ENCODE results near the gene ERVW-1.

The ERVW-1 gene

DNA sequence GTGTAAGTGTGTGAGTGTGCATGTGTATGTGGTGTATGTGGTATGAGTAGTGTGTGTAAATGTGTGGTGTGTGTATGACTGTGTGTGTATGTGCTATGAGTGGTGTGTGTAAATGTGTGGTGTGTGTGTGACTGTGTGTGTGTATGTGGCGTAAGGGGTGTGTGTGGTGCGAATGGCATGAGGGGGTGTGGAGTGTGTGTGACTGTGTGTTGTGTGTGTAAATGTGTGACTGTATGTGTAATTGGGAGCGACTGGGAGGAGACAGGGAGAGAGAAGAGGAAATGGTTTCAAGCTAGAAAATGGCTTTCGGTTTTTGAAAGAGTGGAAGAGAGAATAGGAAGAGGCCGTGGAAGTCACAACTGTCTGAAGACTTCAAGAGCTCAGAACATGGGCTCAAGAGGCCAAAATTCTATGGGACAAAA lies 54.0 kb downstream of the ERVW-1 start (continued):
- TF ChIP-seq, protein P1, sequence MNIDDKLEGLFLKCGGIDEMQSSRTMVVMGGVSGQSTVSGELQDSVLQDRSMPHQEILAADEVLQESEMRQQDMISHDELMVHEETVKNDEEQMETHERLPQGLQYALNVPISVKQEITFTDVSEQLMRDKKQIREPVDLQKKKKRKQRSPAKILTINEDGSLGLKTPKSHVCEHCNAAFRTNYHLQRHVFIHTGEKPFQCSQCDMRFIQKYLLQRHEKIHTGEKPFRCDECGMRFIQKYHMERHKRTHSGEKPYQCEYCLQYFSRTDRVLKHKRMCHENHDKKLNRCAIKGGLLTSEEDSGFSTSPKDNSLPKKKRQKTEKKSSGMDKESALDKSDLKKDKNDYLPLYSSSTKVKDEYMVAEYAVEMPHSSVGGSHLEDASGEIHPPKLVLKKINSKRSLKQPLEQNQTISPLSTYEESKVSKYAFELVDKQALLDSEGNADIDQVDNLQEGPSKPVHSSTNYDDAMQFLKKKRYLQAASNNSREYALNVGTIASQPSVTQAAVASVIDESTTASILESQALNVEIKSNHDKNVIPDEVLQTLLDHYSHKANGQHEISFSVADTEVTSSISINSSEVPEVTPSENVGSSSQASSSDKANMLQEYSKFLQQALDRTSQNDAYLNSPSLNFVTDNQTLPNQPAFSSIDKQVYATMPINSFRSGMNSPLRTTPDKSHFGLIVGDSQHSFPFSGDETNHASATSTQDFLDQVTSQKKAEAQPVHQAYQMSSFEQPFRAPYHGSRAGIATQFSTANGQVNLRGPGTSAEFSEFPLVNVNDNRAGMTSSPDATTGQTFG (tag by site-specific recombination; IDR thresholded peaks at IDR 0.05; ENCODE audit: borderline replicate concordance): 0 out of 2 replicates have a peak, but pooled peaks have one; percentile 53
- TF ChIP-seq ZNF830 (tag by site-specific recombination; IDR thresholded peaks at IDR 0.05; ENCODE audit: low read depth): no peak
- TF ChIP-seq ZNF248 (tag by site-specific recombination; IDR thresholded peaks at IDR 0.05): 0 out of 2 replicates have a peak, but pooled peaks have one; percentile 50
- peak; percentile 30; the same call in 1 of the 2 replicates for TF ChIP-seq ZNF777 (tag by site-specific recombination; IDR thresholded peaks at IDR 0.05; ENCODE audit: borderline replicate concordance)

DNA sequence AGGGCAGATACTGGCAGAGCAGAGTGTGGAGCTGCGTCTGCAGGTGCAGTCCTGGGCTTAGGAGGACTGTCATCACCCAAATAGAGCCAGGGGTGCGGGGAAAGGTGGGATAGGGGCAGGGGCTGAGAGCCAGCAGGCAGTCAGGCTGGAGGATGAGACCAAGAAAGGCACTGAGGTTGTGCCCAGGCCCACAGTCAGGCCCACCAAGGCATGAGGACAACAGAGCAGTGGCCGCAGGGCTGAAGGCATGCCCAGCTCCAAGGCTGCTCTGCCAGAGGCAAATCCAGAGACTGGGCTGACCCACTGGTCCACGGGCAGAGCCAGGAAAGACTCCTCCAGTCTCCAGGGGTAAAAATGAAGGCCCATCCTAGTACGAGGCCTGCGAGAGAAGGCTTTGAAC lies 54.8 kb downstream of the ERVW-1 start:
- no peaks in the 10 kb centered on the region for H3K9me3 ChIP-seq (ENCODE audit: control insufficient read depth, insufficient read depth, low read depth, low read length)
- no peaks in the 10 kb centered on the region for H3K4me1 ChIP-seq (ENCODE audit: control insufficient read depth, insufficient read depth, low read length)
- H3K36me3 ChIP-seq (ENCODE audit: control insufficient read depth in 2 of 2, insufficient read depth in 1 of 2, low read length in 2 of 2): no peaks in the 10 kb centered on the region
- TF ChIP-seq SCRT2 (tag by site-specific recombination; IDR thresholded peaks at IDR 0.05): no peak
- ChIA-PET POLR2A (no interaction called here), CTCF (interaction anchor here (3.3 kb wide), 1 partner anchor 25 kb away, joined by 10 read pairs; the partner anchor contains the start of gene GATAD1)
- no peak overlapping the region for H3K4me3 ChIP-seq (ENCODE audit: low read depth, low read length)
- H3K27ac ChIP-seq (ENCODE audit: extremely low read depth, low read depth, low read length): no peak overlapping the region

DNA sequence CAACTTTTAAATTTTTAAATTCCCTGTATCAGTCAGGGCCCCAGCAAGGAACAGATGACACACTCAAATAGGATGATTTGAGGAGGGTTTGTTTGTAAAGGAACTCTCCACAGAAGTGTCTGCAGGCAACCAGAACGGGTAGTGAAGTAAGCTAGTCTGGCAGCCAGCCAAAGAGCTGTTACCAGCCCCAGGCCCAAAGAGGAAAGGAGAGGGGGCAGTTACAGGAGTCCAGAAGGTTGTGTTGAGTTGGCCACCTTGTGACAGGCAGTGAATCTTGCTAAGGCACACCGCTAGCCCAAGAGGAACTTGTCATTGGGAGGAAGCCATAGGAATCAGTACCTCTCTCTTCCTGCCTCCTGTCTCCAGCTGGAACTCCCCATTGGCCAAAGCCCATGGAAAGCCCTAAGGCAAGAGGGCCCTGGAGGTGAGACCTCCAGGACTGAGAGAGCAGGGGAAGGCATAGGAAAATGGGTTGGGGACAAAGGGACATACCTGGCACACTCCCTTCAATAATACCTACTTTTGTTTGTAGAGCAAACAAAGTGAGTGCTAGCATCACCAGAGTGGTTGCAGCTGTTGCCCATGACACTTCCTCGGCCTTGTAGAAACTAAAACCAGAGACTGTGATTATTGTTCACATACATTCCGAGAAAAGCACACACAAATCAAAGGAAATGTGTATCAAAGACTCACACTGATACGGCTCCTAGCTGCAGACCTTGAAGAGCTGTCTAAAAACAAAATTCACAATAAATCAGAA lies 55.9 kb downstream of the ERVW-1 start:
- Histone ChIP-seq H3K9me3 (ENCODE audit: control insufficient read depth, insufficient read depth, low read depth, low read length) (no peaks in the 10 kb centered on the region), H3K4me1 (ENCODE audit: control insufficient read depth, insufficient read depth, low read length) (no peaks in the 10 kb centered on the region), H3K4me3 (ENCODE audit: low read depth, low read length) (no peak overlapping the region), H3K27ac (ENCODE audit: extremely low read depth, low read depth, low read length) (no peak overlapping the region), H3K36me3 (ENCODE audit: control insufficient read depth in 2 of 2, insufficient read depth in 1 of 2, low read length in 2 of 2) (no peaks in the 10 kb centered on the region)
- TF ChIP-seq, protein P2, sequence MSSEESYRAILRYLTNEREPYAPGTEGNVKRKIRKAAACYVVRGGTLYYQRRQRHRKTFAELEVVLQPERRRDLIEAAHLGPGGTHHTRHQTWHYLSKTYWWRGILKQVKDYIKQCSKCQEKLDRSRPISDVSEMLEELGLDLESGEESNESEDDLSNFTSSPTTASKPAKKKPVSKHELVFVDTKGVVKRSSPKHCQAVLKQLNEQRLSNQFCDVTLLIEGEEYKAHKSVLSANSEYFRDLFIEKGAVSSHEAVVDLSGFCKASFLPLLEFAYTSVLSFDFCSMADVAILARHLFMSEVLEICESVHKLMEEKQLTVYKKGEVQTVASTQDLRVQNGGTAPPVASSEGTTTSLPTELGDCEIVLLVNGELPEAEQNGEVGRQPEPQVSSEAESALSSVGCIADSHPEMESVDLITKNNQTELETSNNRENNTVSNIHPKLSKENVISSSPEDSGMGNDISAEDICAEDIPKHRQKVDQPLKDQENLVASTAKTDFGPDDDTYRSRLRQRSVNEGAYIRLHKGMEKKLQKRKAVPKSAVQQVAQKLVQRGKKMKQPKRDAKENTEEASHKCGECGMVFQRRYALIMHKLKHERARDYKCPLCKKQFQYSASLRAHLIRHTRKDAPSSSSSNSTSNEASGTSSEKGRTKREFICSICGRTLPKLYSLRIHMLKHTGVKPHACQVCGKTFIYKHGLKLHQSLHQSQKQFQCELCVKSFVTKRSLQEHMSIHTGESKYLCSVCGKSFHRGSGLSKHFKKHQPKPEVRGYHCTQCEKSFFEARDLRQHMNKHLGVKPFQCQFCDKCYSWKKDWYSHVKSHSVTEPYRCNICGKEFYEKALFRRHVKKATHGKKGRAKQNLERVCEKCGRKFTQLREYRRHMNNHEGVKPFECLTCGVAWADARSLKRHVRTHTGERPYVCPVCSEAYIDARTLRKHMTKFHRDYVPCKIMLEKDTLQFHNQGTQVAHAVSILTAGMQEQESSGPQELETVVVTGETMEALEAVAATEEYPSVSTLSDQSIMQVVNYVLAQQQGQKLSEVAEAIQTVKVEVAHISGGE (tag by site-specific recombination; conservative IDR thresholded peaks at IDR 0.05; ENCODE audit: low read depth): no peak
- CTCF ChIA-PET: interaction anchor here (0.6 to 3.3 kb wide), 3 partner anchors 26 to 650 kb away, joined by 3 to 10 read pairs (median 3); partner anchors contain the start of gene GATAD1
- POLR2A ChIA-PET: interaction anchor here (1.2 kb wide), 1 partner anchor 32 kb away, joined by 3 read pairs; no protein-coding TSS in a partner anchor

Measured in HEK293 (cell line).